Spleen (tissue), 7 donors: Measurements from ENCODE around the gene FBXO39.

Experiments
- POLR2A ChIP-seq, 3 donors: fragments of 450-650 bp; IDR thresholded peaks; one replicate each; pipeline ENCODE4 v1.5.1; 2017; ENCODE audit warnings: antibody characterized with exemption in 3 of 3, mild to moderate bottlenecking in 1 of 3
- POLR2AphosphoS5 ChIP-seq, 3 donors: sonication (generic); formaldehyde crosslinking; IDR thresholded peaks; one replicate each; pipeline ENCODE4 v1.5.1; 2017; ENCODE audit warnings: antibody characterized with exemption in 3 of 3
- TF ChIP-seq, protein P1 (sequence below), 11 experiments: fragments of 200-600 bp in 7 of 11; fragments of 450-650 bp in 4 of 11; sonication (generic) in 4 of 11; IDR thresholded peaks in 8 of 11; conservative IDR thresholded peaks in 3 of 11; 1 replicate in 7 of 11; 2 replicates in 4 of 11; pipeline versions ENCODE4 v1.4.0 to v1.8.0; 2016 to 2021; ENCODE audit warnings: antibody characterized with exemption in 11 of 11, inconsistent platforms in 4 of 11, mild to moderate bottlenecking in 1 of 11
- donor health status: DM: no; HTN: no; CAD: no; lungs with moderate emphysema.
- donor health status: DM: no; HTN: no; CAD: no.
- donor health status: DM: no; HTN: no; CAD: no.

DNA sequence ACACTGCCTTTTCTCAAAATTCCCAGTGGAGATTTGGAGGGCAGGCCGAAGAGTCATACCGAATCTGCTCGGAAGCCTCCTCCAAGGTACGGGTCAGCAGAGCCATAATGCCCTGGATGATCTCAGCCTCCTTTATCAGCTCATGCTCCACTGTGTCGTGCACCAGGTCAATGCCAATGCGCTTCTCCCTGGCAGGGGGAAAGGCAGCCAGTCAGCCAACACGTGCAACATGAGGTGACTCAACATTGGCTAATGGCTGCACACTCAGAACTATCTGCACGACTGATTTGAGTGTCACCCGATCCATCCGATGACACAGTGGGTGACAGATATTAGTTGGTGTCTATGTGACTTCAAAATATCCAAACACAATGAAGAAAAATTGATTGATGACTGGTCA lies 39.8 kb downstream of the FBXO39 start:
- TF ChIP-seq POLR2A (IDR thresholded peaks at IDR 0.05) (no peak), POLR2AphosphoS5 (IDR thresholded peaks at IDR 0.05) (no peak)
- TF ChIP-seq, protein P1, sequence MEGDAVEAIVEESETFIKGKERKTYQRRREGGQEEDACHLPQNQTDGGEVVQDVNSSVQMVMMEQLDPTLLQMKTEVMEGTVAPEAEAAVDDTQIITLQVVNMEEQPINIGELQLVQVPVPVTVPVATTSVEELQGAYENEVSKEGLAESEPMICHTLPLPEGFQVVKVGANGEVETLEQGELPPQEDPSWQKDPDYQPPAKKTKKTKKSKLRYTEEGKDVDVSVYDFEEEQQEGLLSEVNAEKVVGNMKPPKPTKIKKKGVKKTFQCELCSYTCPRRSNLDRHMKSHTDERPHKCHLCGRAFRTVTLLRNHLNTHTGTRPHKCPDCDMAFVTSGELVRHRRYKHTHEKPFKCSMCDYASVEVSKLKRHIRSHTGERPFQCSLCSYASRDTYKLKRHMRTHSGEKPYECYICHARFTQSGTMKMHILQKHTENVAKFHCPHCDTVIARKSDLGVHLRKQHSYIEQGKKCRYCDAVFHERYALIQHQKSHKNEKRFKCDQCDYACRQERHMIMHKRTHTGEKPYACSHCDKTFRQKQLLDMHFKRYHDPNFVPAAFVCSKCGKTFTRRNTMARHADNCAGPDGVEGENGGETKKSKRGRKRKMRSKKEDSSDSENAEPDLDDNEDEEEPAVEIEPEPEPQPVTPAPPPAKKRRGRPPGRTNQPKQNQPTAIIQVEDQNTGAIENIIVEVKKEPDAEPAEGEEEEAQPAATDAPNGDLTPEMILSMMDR (IDR thresholded peaks at IDR 0.05 in 8 of 11, conservative IDR thresholded peaks at IDR 0.05 in 3 of 11) = no peak
